GM12874 (cell line): ENCODE results near the gene LRMDA.

ENCODE experiments used
- CTCF ChIP-seq: IDR thresholded peaks from 2 replicates; pipeline ENCODE4 v1.5.1; 2011; ENCODE audit warnings: low read depth, mild to moderate bottlenecking, control low read depth, low read length, moderate library complexity; ENCODE audit not compliant: insufficient read depth

LRMDA gene

GRCh38 chr10:75648854-75649253 is 217.4 kb downstream of the LRMDA start:
- no peak for TF ChIP-seq CTCF

GRCh38 chr10:75649466-75649865 is 218.0 kb downstream of the LRMDA start:
- TF ChIP-seq CTCF, result no peak

GRCh38 chr10:75650648-75651047 is 219.2 kb downstream of the LRMDA start:
- no peak for TF ChIP-seq CTCF

GRCh38 chr10:75651417-75651816 is 220.0 kb downstream of the LRMDA start:
- peak; percentile 10; the same call in 1 of the 2 replicates for TF ChIP-seq CTCF

- TF ChIP-seq CTCF, result no peak
Observed at GRCh38 chr10:75652146-75652740, 220.8 kb downstream of the LRMDA start.

GRCh38 chr10:75653761-75654160 is 222.3 kb downstream of the LRMDA start:
- no peak for TF ChIP-seq CTCF

- no peak for TF ChIP-seq CTCF
Observed at GRCh38 chr10:75654171-75654771, 222.8 kb downstream of the LRMDA start.
